HepG2 (cell line): Measurements from ENCODE around the gene RSPRY1. TPM values are rescaled to one million over a fixed set of nuclear protein-coding genes. Genes with fewer than 3 reads are reported as not detected.

ENCODE experiments used
- ATAC-seq: fragments of 200-7000 bp; cut with Tn5 transposase; 3 replicates; pipeline ENCODE4 v1.9.1; 2020; ENCODE audit warnings: mild to moderate bottlenecking, moderate library complexity
- BruUV-seq: library from RNA; stranded (reverse); fragments of 400-500 nt; replicated peaks from 2 replicates; lab custom pipeline; 2021; lab: Mats Ljungman, UMichigan
- CTCF ChIA-PET: fragments of 300-600 bp; formaldehyde crosslinking; extraction: SDS; loops from one replicate; lab custom pipeline; 2021; ENCODE audit warnings: low total read pairs, inconsistent platforms, low intra/inter-chr PET ratio; lab: Yijun Ruan, JAX
- POLR2A ChIA-PET: fragments of 350-600 bp; sonication (Branson Sonifier 250); formaldehyde crosslinking; loops from one replicate; lab custom pipeline; 2020; ENCODE audit warnings: antibody characterized with exemption, inconsistent platforms; lab: Yijun Ruan, JAX
- DNase-seq: peaks from one replicate; pipeline ENCODE4 v3.0.0-alpha.2; 2015; ENCODE audit warnings: low spot score
- FAIRE-seq: peaks from 3 replicates; lab custom pipeline; 2011; peaks lifted over from hg19 to GRCh38; lab: Jason Lieb, UNC
- H2AFZ ChIP-seq: one replicate; pipeline ENCODE4 v1.6.1; 2011; ENCODE audit warnings: low read length, inconsistent platforms
- H3K27ac ChIP-seq: fragments of 300-600 bp; 3 replicates; pipeline ENCODE4 v1.8.0; 2011; ENCODE audit warnings: mixed run types, mild to moderate bottlenecking, mixed read lengths, low read length, inconsistent platforms; ENCODE audit not compliant: insufficient read depth; ENCODE audit errors: extremely low read length
- H3K27me3 ChIP-seq, 2 experiments: fragments of 200-600 bp in 1 of 2; 2 replicates in 1 of 2; 3 replicates in 1 of 2; pipeline versions ENCODE4 v1.6.0 to v1.8.0; 2011; ENCODE audit warnings: low read length in 2 of 2, mild to moderate bottlenecking in 2 of 2, moderate library complexity in 2 of 2, inconsistent platforms in 1 of 2; ENCODE audit not compliant: insufficient read depth in 2 of 2, control insufficient read depth in 1 of 2
- H3K36me3 ChIP-seq, 2 experiments: fragments of 200-600 bp in 1 of 2; replicated peaks in 1 of 2; 2 replicates in 1 of 2; 3 replicates in 1 of 2; pipeline versions ENCODE4 v1.5.1 to v1.8.0; 2011; ENCODE audit warnings: low read length in 2 of 2, inconsistent platforms in 1 of 2; ENCODE audit not compliant: insufficient read depth in 2 of 2, control insufficient read depth in 1 of 2
- H3K4me1 ChIP-seq: 2 replicates; pipeline ENCODE4 v1.5.1; 2012; ENCODE audit warnings: low read length, inconsistent platforms; ENCODE audit not compliant: insufficient read depth
- H3K4me2 ChIP-seq: 2 replicates; pipeline ENCODE4 v1.6.0; 2011; ENCODE audit warnings: low read depth, low read length, inconsistent platforms
- H3K4me3 ChIP-seq, 3 experiments: fragments of 200-600 bp in 1 of 3; sonication (generic), shearing (Covaris generic) in 1 of 3; replicated peaks in 1 of 3; 2 replicates each; pipeline ENCODE4 v1.5.1; 2011 to 2016; ENCODE audit warnings: low read length in 3 of 3, inconsistent platforms in 2 of 3, low read depth in 2 of 3, mild to moderate bottlenecking in 2 of 3, control low read depth in 1 of 3, mixed read lengths in 1 of 3; ENCODE audit not compliant: insufficient read depth in 1 of 3
- H3K79me2 ChIP-seq: one replicate; pipeline ENCODE4 v1.6.1; 2011; ENCODE audit warnings: low read length, inconsistent platforms; ENCODE audit not compliant: insufficient read depth
- H3K9ac ChIP-seq: 2 replicates; pipeline ENCODE4 v1.6.0; 2011; ENCODE audit warnings: mild to moderate bottlenecking, low read depth, low read length, inconsistent platforms; ENCODE audit not compliant: insufficient read depth
- H3K9me3 ChIP-seq: 2 replicates; pipeline ENCODE4 v1.5.1; 2012; ENCODE audit warnings: mild to moderate bottlenecking, low read length
- H4K20me1 ChIP-seq: 2 replicates; pipeline ENCODE4 v1.6.0; 2011; ENCODE audit warnings: inconsistent platforms, mild to moderate bottlenecking, low read length, moderate library complexity; ENCODE audit not compliant: insufficient read depth
- ATF6 ChIP-seq: sonication (generic); formaldehyde crosslinking; conservative IDR thresholded peaks from 2 replicates; pipeline ENCODE4 v1.4.0; 2020; ENCODE audit warnings: missing genetic modification reagents
- HDAC2 ChIP-seq: sonication (generic); formaldehyde crosslinking; IDR thresholded peaks from 2 replicates; pipeline ENCODE4 v1.4.0; 2020; ENCODE audit warnings: missing genetic modification reagents
- MAX ChIP-seq: IDR thresholded peaks from 2 replicates; pipeline ENCODE4 v1.6.1; 2012; ENCODE audit warnings: inconsistent platforms
- MTF2 ChIP-seq: sonication (generic); formaldehyde crosslinking; IDR thresholded peaks from 2 replicates; pipeline ENCODE4 v1.5.0; 2020; ENCODE audit warnings: missing genetic modification reagents, borderline replicate concordance
- NAIF1 ChIP-seq: sonication (generic); formaldehyde crosslinking; IDR thresholded peaks from 2 replicates; pipeline ENCODE4 v1.5.0; 2020; ENCODE audit warnings: mild to moderate bottlenecking, missing genetic modification reagents, borderline replicate concordance
- NFE2L1 ChIP-seq: sonication (generic); formaldehyde crosslinking; IDR thresholded peaks from 2 replicates; pipeline ENCODE4 v1.4.0; 2020; ENCODE audit warnings: missing genetic modification reagents, mild to moderate bottlenecking, borderline replicate concordance
- TFAP4 ChIP-seq: sonication (generic); IDR thresholded peaks from 2 replicates; pipeline ENCODE4 v1.6.1; 2016; ENCODE audit warnings: low read depth, borderline replicate concordance
- ZFP91 ChIP-seq: sonication (generic); formaldehyde crosslinking; IDR thresholded peaks from 2 replicates; pipeline ENCODE4 v1.9.0; 2022; ENCODE audit warnings: missing genetic modification reagents, mild to moderate bottlenecking, borderline replicate concordance
- ZNF383 ChIP-seq: sonication (generic); formaldehyde crosslinking; IDR thresholded peaks from 2 replicates; pipeline ENCODE4 v1.4.0; 2020; ENCODE audit warnings: missing genetic modification reagents, mild to moderate bottlenecking, borderline replicate concordance
- ZNF567 ChIP-seq: sonication (generic); formaldehyde crosslinking; IDR thresholded peaks from 2 replicates; pipeline ENCODE4 v1.8.1; 2023; ENCODE audit warnings: mild to moderate bottlenecking, missing genetic modification reagents, borderline replicate concordance
- WGBS: methylation state at CpG from one replicate; pipeline ENCODE4 v1.1.6; 2017; ENCODE audit warnings: low lambda C conversion rate; 5-methylcytosine and 5-hydroxymethylcytosine counted together
- in situ Hi-C: cut with HindIII; loops from 2 replicates; pipeline ENCODE4 v1.10.0; 2017; ENCODE audit warnings: low pct_unique_long_range_greater_than_20kb; ENCODE audit not compliant: extremely low pct_ligation_motif_present
- intact Hi-C: fragments of 100-400 bp; cut with micrococcal nuclease; formaldehyde crosslinking; loops from one replicate; pipeline ENCODE4 v1.10.0; 2022; ENCODE audit not compliant: unreplicated experiment
- polyA plus RNA-seq, 8 experiments: library from polyadenylated mRNA; depleted of rRNA in 3 of 8; stranded (reverse) in 7 of 8; unstranded in 1 of 8; fragments of >200 nt; fragmentation: Illumina TruSeq in 4 of 8; extraction: Trizol in 4 of 8; gene quantifications; 2 replicates each; pipeline versions ENCODE4 v1.2.1 to v1.2.3, GENCODE V29; 2011 to 2016; ENCODE audit warnings: low read depth in 4 of 8, missing spikeins in 1 of 8, mixed read lengths in 1 of 8; ENCODE audit not compliant: insufficient read depth in 1 of 8
- total RNA-seq, 5 experiments: library from RNA; depleted of rRNA; stranded (reverse); fragments of >200 nt; fragmentation: Illumina TruSeq; extraction: Trizol; gene quantifications; 2 replicates each; pipeline ENCODE4 v1.2.3, GENCODE V29; 2016; ENCODE audit warnings: low read depth in 1 of 5
- TF ChIP-seq, protein P1 (sequence below): sonication (generic); formaldehyde crosslinking; IDR thresholded peaks from 2 replicates; pipeline ENCODE4 v1.8.1; 2023; ENCODE audit warnings: mild to moderate bottlenecking, missing genetic modification reagents
- TF ChIP-seq, protein P2 (sequence below): IDR thresholded peaks from 2 replicates; pipeline ENCODE4 v1.6.1; 2016; ENCODE audit warnings: mild to moderate bottlenecking

The RSPRY1 gene
- total and polyA plus RNA-seq, 2 of the 13 experiments (the other 11 are each of a cell fraction or from before 2014, with no cell fraction given), result 53.4 to 61.0 TPM

DNA sequence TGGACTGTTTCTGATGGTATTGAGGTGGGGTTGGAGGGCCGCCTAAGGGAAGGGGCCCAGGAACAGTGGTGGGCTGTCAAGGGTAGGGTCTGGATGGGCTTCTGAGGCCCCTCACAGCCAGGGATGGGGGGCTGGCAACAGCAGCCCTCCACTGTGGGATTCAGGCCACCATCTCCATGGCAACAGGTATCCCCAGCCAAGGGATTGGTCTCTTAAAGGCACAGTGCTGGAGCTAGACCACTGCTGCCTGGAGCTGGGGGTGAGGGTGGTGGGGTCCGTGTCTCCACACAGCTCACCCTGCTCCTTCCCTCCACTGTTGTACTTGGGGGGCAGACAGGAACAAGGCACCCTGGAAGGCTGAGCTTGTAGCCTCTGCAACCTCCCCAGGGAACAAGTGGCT is 42.1 kb upstream of the RSPRY1 start (continued):
- peak; percentile 61 for TF ChIP-seq ZFP91
- TF ChIP-seq NAIF1 (CRISPR knock-in tag), result no peak

- Histone ChIP-seq H4K20me1 (no peaks in the 10 kb centered on the region), H3K4me2 (peak overlapping the region; percentile 31), H3K4me3 (no peak overlapping the region; a peak in 1 of 6 replicates), H3K9ac (no peak overlapping the region), H3K9me3 (no peaks in the 10 kb centered on the region), H3K4me1 (peaks cover 26% of the 10 kb centered on the region), H3K27me3 (no peaks in the 10 kb centered on the region), H3K27ac (no peak overlapping the region), H2AFZ (no peak overlapping the region), H3K36me3 (no peaks in the 10 kb centered on the region), H3K79me2 (no peaks in the 10 kb centered on the region)
- DNase-seq (no peak), ATAC-seq (peak; percentile 37), FAIRE-seq (no peak)
- ChIA-PET POLR2A (no interaction called here), CTCF (no interaction called here)
- in situ Hi-C loops (no loop called here), intact Hi-C loops (no loop called here)
- WGBS, result 82% methylated on average over 14 of the region's 14 CpGs
- BruUV-seq, result no TSS peak
- TF ChIP-seq ZNF567 (CRISPR knock-in tag), result no peak
- TF ChIP-seq, protein P1, sequence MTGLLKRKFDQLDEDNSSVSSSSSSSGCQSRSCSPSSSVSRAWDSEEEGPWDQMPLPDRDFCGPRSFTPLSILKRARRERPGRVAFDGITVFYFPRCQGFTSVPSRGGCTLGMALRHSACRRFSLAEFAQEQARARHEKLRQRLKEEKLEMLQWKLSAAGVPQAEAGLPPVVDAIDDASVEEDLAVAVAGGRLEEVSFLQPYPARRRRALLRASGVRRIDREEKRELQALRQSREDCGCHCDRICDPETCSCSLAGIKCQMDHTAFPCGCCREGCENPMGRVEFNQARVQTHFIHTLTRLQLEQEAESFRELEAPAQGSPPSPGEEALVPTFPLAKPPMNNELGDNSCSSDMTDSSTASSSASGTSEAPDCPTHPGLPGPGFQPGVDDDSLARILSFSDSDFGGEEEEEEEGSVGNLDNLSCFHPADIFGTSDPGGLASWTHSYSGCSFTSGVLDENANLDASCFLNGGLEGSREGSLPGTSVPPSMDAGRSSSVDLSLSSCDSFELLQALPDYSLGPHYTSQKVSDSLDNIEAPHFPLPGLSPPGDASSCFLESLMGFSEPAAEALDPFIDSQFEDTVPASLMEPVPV, result no peak
- TF ChIP-seq TFAP4, result no peak
- TF ChIP-seq MAX, result 0 out of 2 replicates have a peak, but pooled peaks have one; percentile 19
- no peak for TF ChIP-seq ATF6 (CRISPR knock-in tag)
- no peak for TF ChIP-seq NFE2L1 (CRISPR knock-in tag)
- TF ChIP-seq MTF2 (CRISPR knock-in tag), result no peak
- no peak for TF ChIP-seq HDAC2 (CRISPR knock-in tag)
- TF ChIP-seq, protein P2, sequence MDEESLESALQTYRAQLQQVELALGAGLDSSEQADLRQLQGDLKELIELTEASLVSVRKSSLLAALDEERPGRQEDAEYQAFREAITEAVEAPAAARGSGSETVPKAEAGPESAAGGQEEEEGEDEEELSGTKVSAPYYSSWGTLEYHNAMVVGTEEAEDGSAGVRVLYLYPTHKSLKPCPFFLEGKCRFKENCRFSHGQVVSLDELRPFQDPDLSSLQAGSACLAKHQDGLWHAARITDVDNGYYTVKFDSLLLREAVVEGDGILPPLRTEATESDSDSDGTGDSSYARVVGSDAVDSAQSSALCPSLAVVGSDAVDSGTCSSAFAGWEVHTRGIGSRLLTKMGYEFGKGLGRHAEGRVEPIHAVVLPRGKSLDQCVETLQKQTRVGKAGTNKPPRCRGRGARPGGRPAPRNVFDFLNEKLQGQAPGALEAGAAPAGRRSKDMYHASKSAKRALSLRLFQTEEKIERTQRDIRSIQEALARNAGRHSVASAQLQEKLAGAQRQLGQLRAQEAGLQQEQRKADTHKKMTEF, result no peak
- no peak for TF ChIP-seq ZNF383
Measured at GRCh38 chr16:57145046-57146021, 40.8 kb upstream of the RSPRY1 start.
